ENCODE results near the gene NUB1. TPM values are rescaled to one million over a fixed set of nuclear protein-coding genes. Genes with fewer than 3 reads are reported as not detected.

NUB1 gene
- total and polyA plus RNA-seq, 2 donors = 48.5 to 69.8 TPM

DNA sequence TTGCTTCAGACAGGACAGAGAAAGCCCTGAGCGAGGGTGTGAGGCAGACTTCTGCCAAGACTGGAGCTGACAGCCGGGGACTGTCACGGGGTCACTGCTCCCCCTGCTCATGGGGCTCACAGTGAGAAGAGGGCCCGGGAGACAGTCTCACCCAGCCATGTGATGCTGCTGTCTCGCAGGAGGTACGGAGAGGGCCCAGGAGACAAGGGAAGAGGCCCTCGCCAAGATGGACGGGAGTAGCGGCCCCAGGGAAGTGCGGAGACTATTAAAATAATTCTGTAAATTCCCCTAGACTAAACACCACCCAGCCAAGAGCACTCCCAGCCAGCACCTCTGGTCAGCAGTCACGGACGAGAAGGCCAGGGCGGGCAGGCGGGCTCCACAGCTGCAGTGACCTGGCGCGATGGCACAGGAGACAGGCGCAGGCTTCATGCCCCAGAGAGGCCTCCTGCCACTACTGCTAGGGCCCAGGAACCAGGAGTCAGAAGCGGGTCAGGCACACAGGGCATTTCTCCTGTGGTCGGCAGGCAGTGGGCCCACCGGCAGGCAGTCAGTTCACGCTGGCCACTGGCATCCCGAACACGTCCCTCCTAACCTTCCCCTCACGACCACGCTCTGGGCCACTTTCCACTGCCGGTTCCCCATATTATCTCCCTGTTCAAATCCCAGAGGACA is 44.2 kb downstream of the NUB1 start:
- no peak for DNase-seq (ENCODE audit: low read depth in 6 of 9, low spot score in 9 of 9)
- H3K4me3 ChIP-seq (ENCODE audit: low read length in 2 of 2) = no peak overlapping the region
- no peaks in the 10 kb centered on the region for H3K36me3 ChIP-seq (ENCODE audit: control insufficient read depth in 2 of 2, insufficient read depth in 2 of 2, low read length in 1 of 2)
- 94% methylated on average over 26 of the region's 26 CpGs for WGBS
- peaks cover 6 to 24% of the 10 kb centered on the region in 2 donors for H3K4me1 ChIP-seq (ENCODE audit: control insufficient read depth in 2 of 2, insufficient read depth in 2 of 2, low read length in 2 of 2)
- peaks cover 20 to 66% of the 10 kb centered on the region in 2 donors for H3K27me3 ChIP-seq (ENCODE audit: control insufficient read depth in 2 of 2, insufficient read depth in 1 of 2, low read length in 1 of 2)
- H3K27ac ChIP-seq (ENCODE audit: low read depth in 1 of 2, low read length in 1 of 2) = no peak overlapping the region
- peaks cover 0 to 13% of the 10 kb centered on the region in 2 donors for H3K9me3 ChIP-seq (ENCODE audit: control insufficient read depth in 2 of 2, insufficient read depth in 1 of 2, low read length in 1 of 2)

DNA sequence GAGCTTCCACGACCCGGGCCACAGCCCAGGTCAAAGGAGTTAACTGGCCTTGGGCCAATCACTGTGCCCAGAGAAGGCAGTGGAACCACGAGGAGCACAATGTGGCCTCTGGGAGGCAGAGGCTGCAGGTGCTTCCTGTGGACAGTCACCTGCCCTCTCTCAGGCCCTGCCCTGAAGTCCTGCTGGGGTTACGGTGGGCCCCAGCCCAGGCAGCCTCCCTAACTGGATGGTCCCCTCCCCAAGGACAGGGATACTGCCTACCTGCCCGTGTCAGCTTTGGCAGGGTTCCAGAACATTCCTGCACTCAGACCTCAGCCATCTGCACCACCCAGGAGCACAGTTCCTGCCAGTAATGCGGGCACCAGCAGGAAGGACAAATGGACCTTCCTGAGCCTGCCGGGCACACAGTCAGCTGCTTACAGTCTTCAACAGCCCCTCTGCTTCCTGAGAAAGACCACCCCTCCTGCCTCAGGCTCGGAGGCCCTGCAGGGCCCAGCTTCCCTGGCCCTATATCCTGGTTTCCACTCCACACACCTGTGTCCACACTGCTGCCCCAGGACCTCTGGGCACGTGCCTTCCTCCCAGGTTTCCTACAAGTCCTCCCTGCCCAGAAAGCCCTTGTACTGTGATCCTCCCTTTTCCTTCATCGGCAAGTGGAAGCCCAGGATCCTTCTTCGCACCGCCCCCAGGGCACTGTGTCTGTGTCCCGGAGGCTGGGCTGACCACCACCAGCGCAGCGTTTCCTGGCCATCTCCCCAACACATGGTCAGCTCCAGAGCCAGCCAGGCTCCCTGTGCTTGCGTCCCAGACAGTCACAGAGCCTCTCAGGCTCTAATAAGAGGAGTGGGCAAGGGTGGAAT is 44.9 kb downstream of the NUB1 start:
- DNase-seq (ENCODE audit: low read depth in 6 of 9, low spot score in 9 of 9) = no peak
- Histone ChIP-seq H3K9me3 (ENCODE audit: control insufficient read depth in 2 of 2, insufficient read depth in 1 of 2, low read length in 1 of 2) (peaks cover 0 to 13% of the 10 kb centered on the region in 2 donors), H3K4me3 (ENCODE audit: low read length in 2 of 2) (no peak overlapping the region), H3K4me1 (ENCODE audit: control insufficient read depth in 2 of 2, insufficient read depth in 2 of 2, low read length in 2 of 2) (peaks cover 4 to 21% of the 10 kb centered on the region in 2 donors), H3K36me3 (ENCODE audit: control insufficient read depth in 2 of 2, insufficient read depth in 2 of 2, low read length in 1 of 2) (no peaks in the 10 kb centered on the region), H3K27ac (ENCODE audit: low read depth in 1 of 2, low read length in 1 of 2) (no peak overlapping the region), H3K27me3 (ENCODE audit: control insufficient read depth in 2 of 2, insufficient read depth in 1 of 2, low read length in 1 of 2) (peaks cover 15 to 58% of the 10 kb centered on the region in 2 donors)
- 86% methylated on average over 16 of the region's 16 CpGs for WGBS

DNA sequence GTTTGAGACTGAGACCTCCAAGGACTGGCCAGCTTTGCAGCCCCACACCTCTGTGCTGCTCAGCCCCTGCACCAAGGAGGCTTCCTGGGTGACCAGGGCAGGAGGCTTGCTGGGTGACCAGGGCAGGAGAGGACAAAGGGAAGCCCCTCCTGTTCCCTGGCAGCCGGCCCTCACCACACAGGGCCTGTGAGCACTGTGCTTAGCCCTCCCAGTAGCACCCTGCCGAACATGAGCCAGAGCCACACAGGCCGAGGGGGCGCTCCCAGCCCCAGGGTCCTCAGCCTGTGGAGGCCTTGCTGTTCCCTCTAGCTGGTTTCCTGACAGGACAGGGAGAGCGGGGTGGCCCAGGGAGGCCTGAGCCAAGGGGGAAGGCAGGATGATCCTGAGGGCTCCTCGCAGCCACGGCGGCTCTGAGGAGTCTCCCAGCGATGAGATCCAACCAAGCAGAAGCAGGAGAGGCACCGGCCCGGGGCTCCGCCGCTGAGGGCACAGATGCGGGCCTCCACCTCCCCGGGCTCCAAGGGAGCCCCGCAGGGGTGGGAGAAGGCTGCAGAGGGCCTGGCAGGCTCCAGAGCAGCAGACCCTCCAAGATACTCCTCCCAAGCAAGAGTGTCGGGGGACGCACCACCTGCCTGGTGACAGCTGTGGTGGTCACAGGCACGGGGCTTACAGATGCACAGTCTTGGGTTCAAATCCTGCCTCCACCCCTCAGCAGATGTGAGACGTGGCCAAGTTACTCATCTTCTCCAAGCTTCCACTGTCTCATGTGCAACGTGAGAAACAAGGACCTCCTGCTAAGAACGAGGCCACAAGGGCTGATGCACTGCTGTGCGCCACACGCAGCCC is 45.8 kb downstream of the NUB1 start:
- Histone ChIP-seq H3K9me3 (ENCODE audit: control insufficient read depth in 2 of 2, insufficient read depth in 1 of 2, low read length in 1 of 2) (peaks cover 0 to 6% of the 10 kb centered on the region in 2 donors), H3K4me3 (ENCODE audit: low read length in 2 of 2) (no peak overlapping the region), H3K4me1 (ENCODE audit: control insufficient read depth in 2 of 2, insufficient read depth in 2 of 2, low read length in 2 of 2) (peaks cover 0 to 14% of the 10 kb centered on the region in 2 donors), H3K36me3 (ENCODE audit: control insufficient read depth in 2 of 2, insufficient read depth in 2 of 2, low read length in 1 of 2) (no peaks in the 10 kb centered on the region), H3K27ac (ENCODE audit: low read depth in 1 of 2, low read length in 1 of 2) (no peak overlapping the region), H3K27me3 (ENCODE audit: control insufficient read depth in 2 of 2, insufficient read depth in 1 of 2, low read length in 1 of 2) (peaks cover 8 to 50% of the 10 kb centered on the region in 2 donors)
- WGBS = 96% methylated on average over 24 of the region's 24 CpGs
- no peak for DNase-seq (ENCODE audit: low read depth in 6 of 9, low spot score in 9 of 9)

DNA sequence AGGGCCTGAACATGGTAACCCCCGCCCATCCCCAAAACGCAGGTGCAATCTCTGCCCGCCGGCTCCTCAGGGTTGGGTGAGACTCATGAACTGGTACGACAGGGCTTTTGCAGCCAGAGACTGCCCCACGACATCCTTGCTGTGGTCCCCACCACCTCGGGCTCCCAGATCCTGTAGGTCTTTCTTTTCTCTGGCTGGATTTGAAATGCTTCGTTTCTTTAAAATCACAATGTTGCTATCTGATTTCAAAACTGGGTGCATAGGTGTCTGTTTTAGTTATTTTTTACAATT is 46.3 kb downstream of the NUB1 start:
- Histone ChIP-seq H3K4me1 (ENCODE audit: control insufficient read depth in 2 of 2, insufficient read depth in 2 of 2, low read length in 2 of 2) (peaks cover 0 to 11% of the 10 kb centered on the region in 2 donors), H3K27me3 (ENCODE audit: control insufficient read depth in 2 of 2, insufficient read depth in 1 of 2, low read length in 1 of 2) (peaks cover 3 to 47% of the 10 kb centered on the region in 2 donors), H3K27ac (ENCODE audit: low read depth in 1 of 2, low read length in 1 of 2) (no peak overlapping the region), H3K4me3 (ENCODE audit: low read length in 2 of 2) (no peak overlapping the region), H3K36me3 (ENCODE audit: control insufficient read depth in 2 of 2, insufficient read depth in 2 of 2, low read length in 1 of 2) (no peaks in the 10 kb centered on the region), H3K9me3 (ENCODE audit: control insufficient read depth in 2 of 2, insufficient read depth in 1 of 2, low read length in 1 of 2) (peaks cover 0 to 6% of the 10 kb centered on the region in 2 donors)
- DNase-seq (ENCODE audit: low read depth in 6 of 9, low spot score in 9 of 9) = no peak
- WGBS = 96% methylated on average over 8 of the region's 8 CpGs

DNA sequence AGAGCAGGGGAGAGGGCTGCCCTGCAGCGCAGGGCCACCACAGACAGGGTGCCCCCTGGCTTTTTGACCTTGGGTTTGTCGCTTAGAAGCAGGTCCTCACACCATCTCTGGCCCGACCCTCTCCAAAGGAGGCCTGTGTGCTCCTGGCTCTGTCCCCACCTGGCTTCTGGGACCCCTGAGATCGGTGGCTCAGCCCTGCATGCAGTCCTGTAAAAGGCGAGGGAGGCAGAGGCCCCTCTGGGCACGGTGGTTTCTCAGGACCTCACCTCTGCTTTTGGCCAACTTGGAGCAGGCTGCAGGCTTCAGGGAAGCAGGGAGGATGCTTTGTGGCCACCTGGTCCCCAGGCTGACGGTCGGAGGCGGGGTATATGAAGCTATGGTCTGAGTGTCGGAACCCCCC is 46.8 kb downstream of the NUB1 start:
- no peak overlapping the region for H3K4me3 ChIP-seq (ENCODE audit: low read length in 2 of 2)
- H3K9me3 ChIP-seq (ENCODE audit: control insufficient read depth in 2 of 2, insufficient read depth in 1 of 2, low read length in 1 of 2) = peaks cover 0 to 6% of the 10 kb centered on the region in 2 donors
- H3K4me1 ChIP-seq (ENCODE audit: control insufficient read depth in 2 of 2, insufficient read depth in 2 of 2, low read length in 2 of 2) = peaks cover 0 to 16% of the 10 kb centered on the region in 2 donors
- no peaks in the 10 kb centered on the region for H3K36me3 ChIP-seq (ENCODE audit: control insufficient read depth in 2 of 2, insufficient read depth in 2 of 2, low read length in 1 of 2)
- H3K27me3 ChIP-seq (ENCODE audit: control insufficient read depth in 2 of 2, insufficient read depth in 1 of 2, low read length in 1 of 2) = peaks cover 3 to 44% of the 10 kb centered on the region in 2 donors
- WGBS = 95% methylated on average over 10 of the region's 10 CpGs
- no peak for DNase-seq (ENCODE audit: low read depth in 6 of 9, low spot score in 9 of 9)
- H3K27ac ChIP-seq (ENCODE audit: low read depth in 1 of 2, low read length in 1 of 2) = no peak overlapping the region

DNA sequence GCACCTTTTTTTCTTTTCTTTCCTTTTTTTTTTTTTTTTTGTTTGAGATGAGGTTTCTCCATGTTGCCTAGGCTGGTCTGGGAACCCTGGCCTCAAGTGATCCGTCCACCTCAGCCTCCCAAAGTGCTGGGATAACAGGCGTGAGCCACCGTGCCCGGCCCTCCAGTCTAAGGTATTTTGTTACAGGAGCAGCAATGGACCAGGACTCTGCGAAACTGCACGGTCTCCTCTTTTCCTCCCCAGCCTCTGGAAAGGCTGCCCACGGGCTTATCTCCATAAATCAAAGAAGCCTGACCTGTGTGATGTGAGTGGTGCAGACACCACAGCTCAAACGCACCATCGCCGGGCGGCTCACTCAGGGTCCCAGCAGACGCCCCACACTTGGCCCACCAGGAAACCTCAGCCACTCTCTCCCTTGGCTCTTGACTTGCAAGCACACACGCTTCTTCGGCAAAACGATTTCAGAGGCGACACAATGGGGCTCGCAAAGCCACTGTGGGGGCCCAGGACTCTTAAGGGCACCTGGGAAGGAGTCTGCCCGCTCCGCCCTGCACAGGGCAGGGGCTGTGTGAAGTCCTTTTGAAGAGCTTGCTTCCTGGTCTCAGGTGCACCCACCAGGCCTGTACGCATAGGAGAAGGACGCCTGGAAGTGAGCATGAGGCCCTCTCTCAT is 47.6 kb downstream of the NUB1 start:
- Histone ChIP-seq H3K4me3 (ENCODE audit: low read length in 2 of 2) (no peak overlapping the region), H3K9me3 (ENCODE audit: control insufficient read depth in 2 of 2, insufficient read depth in 1 of 2, low read length in 1 of 2) (peaks cover 0 to 6% of the 10 kb centered on the region in 2 donors), H3K27me3 (ENCODE audit: control insufficient read depth in 2 of 2, insufficient read depth in 1 of 2, low read length in 1 of 2) (peaks cover 0 to 42% of the 10 kb centered on the region in 2 donors), H3K36me3 (ENCODE audit: control insufficient read depth in 2 of 2, insufficient read depth in 2 of 2, low read length in 1 of 2) (no peaks in the 10 kb centered on the region), H3K4me1 (ENCODE audit: control insufficient read depth in 2 of 2, insufficient read depth in 2 of 2, low read length in 2 of 2) (peaks cover 0 to 24% of the 10 kb centered on the region in 2 donors), H3K27ac (ENCODE audit: low read depth in 1 of 2, low read length in 1 of 2) (no peak overlapping the region)
- 93% methylated on average over 21 of the region's 21 CpGs for WGBS
- DNase-seq (ENCODE audit: low read depth in 6 of 9, low spot score in 9 of 9) = no peak

DNA sequence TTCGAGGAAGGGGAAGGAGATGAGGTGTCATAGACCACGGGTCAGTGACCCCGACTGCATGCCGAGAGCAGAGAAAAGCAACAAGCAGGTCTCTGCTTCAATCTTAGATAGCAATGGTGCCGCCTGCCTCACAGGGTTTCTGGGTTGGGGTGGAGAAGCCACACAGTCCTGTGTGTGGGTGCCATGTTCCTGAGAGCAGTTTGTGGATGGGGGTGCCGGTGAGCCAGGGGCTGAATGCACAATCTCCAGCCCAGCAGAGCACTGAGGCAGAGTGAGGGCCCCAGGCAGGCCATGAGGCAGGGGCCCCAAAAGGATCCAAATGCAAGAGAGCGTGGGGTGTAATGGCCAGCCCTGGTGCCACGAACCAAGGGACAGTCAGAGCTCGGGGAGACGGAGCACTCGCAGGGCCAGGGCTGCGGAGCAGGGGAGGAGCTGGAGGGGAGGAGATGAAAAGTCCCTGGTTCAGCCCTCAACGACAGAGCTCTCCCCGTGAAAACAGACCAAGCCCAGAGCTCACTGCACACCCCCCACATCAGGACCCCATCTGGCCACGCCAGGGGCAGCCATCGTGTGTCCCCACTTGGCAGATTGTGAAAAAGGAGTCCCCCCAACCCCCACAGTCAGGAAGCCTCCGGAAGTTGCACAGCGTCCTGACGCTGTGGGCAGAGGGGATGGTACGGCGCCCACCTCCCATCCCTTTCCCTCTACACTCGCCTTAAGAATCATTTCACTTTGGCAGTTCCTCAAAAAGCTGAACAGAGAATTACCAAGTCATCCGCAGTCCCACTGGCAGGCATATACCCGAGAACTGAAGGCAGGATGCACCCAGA is 48.4 kb downstream of the NUB1 start:
- H3K9me3 ChIP-seq (ENCODE audit: control insufficient read depth in 2 of 2, insufficient read depth in 1 of 2, low read length in 1 of 2) = no peaks in the 10 kb centered on the region
- no peak overlapping the region for H3K27ac ChIP-seq (ENCODE audit: low read depth in 1 of 2, low read length in 1 of 2)
- no peak overlapping the region for H3K4me3 ChIP-seq (ENCODE audit: low read length in 2 of 2)
- WGBS = 62% methylated on average over 24 of the region's 24 CpGs
- peaks cover 0 to 34% of the 10 kb centered on the region in 2 donors for H3K27me3 ChIP-seq (ENCODE audit: control insufficient read depth in 2 of 2, insufficient read depth in 1 of 2, low read length in 1 of 2)
- DNase-seq (ENCODE audit: low read depth in 6 of 9, low spot score in 9 of 9) = no peak
- no peaks in the 10 kb centered on the region for H3K36me3 ChIP-seq (ENCODE audit: control insufficient read depth in 2 of 2, insufficient read depth in 2 of 2, low read length in 1 of 2)
- peaks cover 0 to 27% of the 10 kb centered on the region in 2 donors for H3K4me1 ChIP-seq (ENCODE audit: control insufficient read depth in 2 of 2, insufficient read depth in 2 of 2, low read length in 2 of 2)
